Liver (tissue), 9 donors: Measurements from ENCODE around the gene AHDC1. TPM values are rescaled to one million over a fixed set of nuclear protein-coding genes. Genes with fewer than 3 reads are reported as not detected.

ENCODE experiments used
- DNase-seq: peaks from one replicate; pipeline ENCODE4 v3.0.0-alpha.2; 2017; ENCODE audit warnings: low spot score
- H3K27ac ChIP-seq, 2 donors: one replicate each; pipeline ENCODE4 v1.7.0; 2013; ENCODE audit warnings: inconsistent platforms in 2 of 2, low read length in 2 of 2, control low read depth in 1 of 2, low read depth in 1 of 2, mild to moderate bottlenecking in 1 of 2
- H3K27me3 ChIP-seq, 4 donors: one replicate each; pipeline versions ENCODE4 v1.6.1 to v1.7.0; 2013; ENCODE audit warnings: low read length in 3 of 4, inconsistent platforms in 1 of 4, mild to moderate bottlenecking in 1 of 4, moderate library complexity in 1 of 4; ENCODE audit not compliant: control insufficient read depth in 4 of 4, insufficient read depth in 4 of 4
- H3K36me3 ChIP-seq, 4 donors: one replicate each; pipeline versions ENCODE4 v1.6.1 to v1.7.0; 2013; ENCODE audit warnings: low read length in 3 of 4, mild to moderate bottlenecking in 3 of 4, low read depth in 1 of 4, moderate library complexity in 1 of 4; ENCODE audit not compliant: control insufficient read depth in 4 of 4, insufficient read depth in 3 of 4
- H3K4me1 ChIP-seq, 4 donors: one replicate each; pipeline versions ENCODE4 v1.6.1 to v1.7.0; 2013; ENCODE audit warnings: low read length in 3 of 4, mild to moderate bottlenecking in 3 of 4, moderate library complexity in 1 of 4; ENCODE audit not compliant: control insufficient read depth in 4 of 4, insufficient read depth in 4 of 4
- H3K4me3 ChIP-seq, 3 donors: one replicate each; pipeline versions ENCODE4 v1.6.1 to v1.7.0; 2013; ENCODE audit warnings: low read length in 3 of 3, control low read depth in 1 of 3, low read depth in 1 of 3, mild to moderate bottlenecking in 1 of 3
- H3K9ac ChIP-seq, 2 donors: one replicate each; pipeline ENCODE4 v1.7.0; 2013; ENCODE audit warnings: low read length in 2 of 2, mild to moderate bottlenecking in 2 of 2, moderate library complexity in 2 of 2, control low read depth in 1 of 2, low read depth in 1 of 2
- H3K9me3 ChIP-seq, 4 donors: one replicate each; pipeline versions ENCODE4 v1.6.1 to v1.7.0; 2013; ENCODE audit warnings: low read length in 3 of 4; ENCODE audit not compliant: control insufficient read depth in 4 of 4
- CTCF ChIP-seq: fragments of 150-350 bp; IDR thresholded peaks from 2 replicates; pipeline ENCODE4 v1.5.1; 2017; ENCODE audit warnings: improper control_type of control experiment, low read depth, low read length; ENCODE audit not compliant: missing input control
- EGR1 ChIP-seq, 2 donors: IDR thresholded peaks; 2 replicates each; pipeline ENCODE4 v1.6.1; 2016 to 2018; ENCODE audit warnings: antibody characterized with exemption in 2 of 2, low read depth in 2 of 2
- FOXA2 ChIP-seq: IDR thresholded peaks from 2 replicates; pipeline ENCODE4 v1.6.1; 2016; ENCODE audit warnings: antibody characterized with exemption
- HNF4A ChIP-seq, 2 donors: conservative IDR thresholded peaks; 2 replicates each; pipeline ENCODE4 v1.6.1; 2016; ENCODE audit warnings: antibody characterized with exemption in 2 of 2, mild to moderate bottlenecking in 2 of 2
- HNF4G ChIP-seq: IDR thresholded peaks from 2 replicates; pipeline ENCODE4 v1.6.1; 2016; ENCODE audit warnings: antibody characterized with exemption
- JUND ChIP-seq, 2 donors: IDR thresholded peaks; 2 replicates each; pipeline ENCODE4 v1.6.1; 2016; ENCODE audit warnings: antibody characterized with exemption in 2 of 2
- MAX ChIP-seq: IDR thresholded peaks from 2 replicates; pipeline ENCODE4 v1.6.1; 2016; ENCODE audit warnings: antibody characterized with exemption
- RAD21 ChIP-seq, 2 donors: IDR thresholded peaks; 2 replicates each; pipeline ENCODE4 v1.6.1; 2016; ENCODE audit warnings: antibody characterized with exemption in 2 of 2, mild to moderate bottlenecking in 2 of 2
- RXRA ChIP-seq, 2 donors: IDR thresholded peaks; 2 replicates each; pipeline ENCODE4 v1.6.1; 2017 to 2018; ENCODE audit warnings: antibody characterized with exemption in 2 of 2, mild to moderate bottlenecking in 1 of 2
- SP1 ChIP-seq: IDR thresholded peaks from 2 replicates; pipeline ENCODE4 v1.6.1; 2018; ENCODE audit warnings: antibody characterized with exemption, mild to moderate bottlenecking
- ZBTB33 ChIP-seq: IDR thresholded peaks from 2 replicates; pipeline ENCODE4 v1.6.1; 2016; ENCODE audit warnings: antibody characterized with exemption
- WGBS: extraction: QIAGEN DNeasy Blood & Tissue Kit; methylation state at CpG from one replicate; pipeline ENCODE4 v1.1.7; 2013; 5-methylcytosine and 5-hydroxymethylcytosine counted together
- polyA plus RNA-seq, 2 donors: library from polyadenylated mRNA; stranded (reverse) in 1 of 2; unstranded in 1 of 2; fragments of 200-250 nt in 1 of 2; fragments of >200 nt in 1 of 2; fragmentation: Nextera tagmentation in 1 of 2; extraction: Ambion mirVana in 1 of 2; gene quantifications; one replicate each; pipeline versions ENCODE4 v1.2.1 to v1.2.3, GENCODE V29; 2013 to 2015
- total RNA-seq, 2 donors: library from RNA; depleted of rRNA; stranded (reverse); fragments of >200 nt; gene quantifications; one replicate each; pipeline ENCODE4 v1.2.3, GENCODE V29; 2014
- TF ChIP-seq, protein P1 (sequence below): IDR thresholded peaks from 2 replicates; pipeline ENCODE4 v1.6.1; 2016; ENCODE audit warnings: antibody characterized with exemption, mild to moderate bottlenecking
- donor health status: healthy.
- donor health status: healthy.
- donor health status: healthy.
- donor health status: healthy.
- donor health status: healthy.

Gene AHDC1
- total and polyA plus RNA-seq, 4 donors, result 2.4 to 6.5 (median 5.5) TPM

GRCh38 chr1:27616441-27616840 is 12.5 kb upstream of the AHDC1 start:
- Histone ChIP-seq H3K4me3 (no peak overlapping the region), H3K27me3 (peaks cover 0 to 3% (median 0%) of the 10 kb centered on the region in 4 donors), H3K9ac (no peak overlapping the region), H3K4me1 (no peaks in the 10 kb centered on the region), H3K36me3 (no peaks in the 10 kb centered on the region), H3K9me3 (no peaks in the 10 kb centered on the region), H3K27ac (no peak overlapping the region)
- WGBS, result 97% methylated on average over 2 of the region's 2 CpGs
- DNase-seq, result no peak
- no peak for TF ChIP-seq ZBTB33
- no peak for TF ChIP-seq CTCF
- no peak for TF ChIP-seq MAX
- no peak for TF ChIP-seq HNF4A (conservative IDR thresholded peaks at IDR 0.05)

DNA sequence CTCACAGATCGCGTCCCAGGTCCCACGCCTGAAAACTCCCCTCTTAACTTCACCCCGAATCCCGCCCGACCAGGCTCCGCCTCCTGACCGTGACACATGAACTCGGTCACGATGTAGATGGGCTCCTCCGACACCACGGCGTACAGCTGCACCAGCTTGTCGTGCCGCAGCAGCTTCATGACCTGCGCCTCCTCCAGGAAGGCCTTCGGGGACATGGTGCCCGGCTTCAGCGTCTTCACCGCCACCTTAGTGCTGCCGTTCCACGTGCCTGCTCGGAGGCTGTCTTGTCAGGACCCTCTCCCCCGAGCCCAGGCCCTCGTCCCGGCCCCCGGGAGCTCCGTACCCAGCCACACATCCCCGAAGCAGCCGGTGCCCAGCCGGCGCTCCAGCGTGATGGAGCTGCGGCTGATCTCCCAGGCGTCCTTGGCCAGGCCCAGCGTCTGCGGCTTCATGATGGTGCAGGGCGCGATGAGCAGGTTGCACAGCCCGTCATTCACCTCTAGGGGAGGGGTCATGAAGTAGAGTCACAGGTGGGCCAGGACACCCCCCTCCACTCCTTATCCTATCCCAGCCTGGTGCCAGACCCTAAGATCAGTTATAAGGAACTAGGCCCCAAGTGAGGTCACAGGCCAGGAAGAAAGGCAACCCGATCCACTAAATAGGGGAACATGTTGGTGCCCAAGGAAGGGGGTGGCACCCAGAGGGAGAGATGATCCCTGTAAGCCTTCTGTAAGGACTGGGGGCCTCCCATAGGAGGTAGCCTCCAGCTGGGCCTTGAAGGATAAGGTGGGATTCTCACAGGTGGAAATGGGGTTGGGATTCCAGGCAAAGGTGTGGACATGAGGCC is 11.6 kb upstream of the AHDC1 start:
- Histone ChIP-seq H3K9me3 (no peaks in the 10 kb centered on the region), H3K4me1 (no peaks in the 10 kb centered on the region), H3K27me3 (peaks cover 0 to 3% (median 0%) of the 10 kb centered on the region in 4 donors), H3K9ac (no peak overlapping the region), H3K27ac (no peak overlapping the region), H3K36me3 (no peaks in the 10 kb centered on the region), H3K4me3 (no peak overlapping the region)
- no peak for DNase-seq
- 81% methylated on average over 41 of the region's 41 CpGs for WGBS
- TF ChIP-seq ZBTB33, result no peak

- H3K4me1 ChIP-seq, result no peaks in the 10 kb centered on the region
- 30% methylated on average over 26 of the region's 26 CpGs for WGBS
- no peak for TF ChIP-seq RXRA (IDR thresholded peaks at IDR 0.05)
- no peak for TF ChIP-seq EGR1 (IDR thresholded peaks at IDR 0.05; ENCODE audit: low read depth in 2 of 2)
- TF ChIP-seq ZBTB33, result no peak
- TF ChIP-seq SP1, result no peak
- no peak for TF ChIP-seq HNF4G
- TF ChIP-seq HNF4A (conservative IDR thresholded peaks at IDR 0.05), result no peak
- no peak for TF ChIP-seq JUND (IDR thresholded peaks at IDR 0.05)
- no peak for TF ChIP-seq MAX
- TF ChIP-seq, protein P1, sequence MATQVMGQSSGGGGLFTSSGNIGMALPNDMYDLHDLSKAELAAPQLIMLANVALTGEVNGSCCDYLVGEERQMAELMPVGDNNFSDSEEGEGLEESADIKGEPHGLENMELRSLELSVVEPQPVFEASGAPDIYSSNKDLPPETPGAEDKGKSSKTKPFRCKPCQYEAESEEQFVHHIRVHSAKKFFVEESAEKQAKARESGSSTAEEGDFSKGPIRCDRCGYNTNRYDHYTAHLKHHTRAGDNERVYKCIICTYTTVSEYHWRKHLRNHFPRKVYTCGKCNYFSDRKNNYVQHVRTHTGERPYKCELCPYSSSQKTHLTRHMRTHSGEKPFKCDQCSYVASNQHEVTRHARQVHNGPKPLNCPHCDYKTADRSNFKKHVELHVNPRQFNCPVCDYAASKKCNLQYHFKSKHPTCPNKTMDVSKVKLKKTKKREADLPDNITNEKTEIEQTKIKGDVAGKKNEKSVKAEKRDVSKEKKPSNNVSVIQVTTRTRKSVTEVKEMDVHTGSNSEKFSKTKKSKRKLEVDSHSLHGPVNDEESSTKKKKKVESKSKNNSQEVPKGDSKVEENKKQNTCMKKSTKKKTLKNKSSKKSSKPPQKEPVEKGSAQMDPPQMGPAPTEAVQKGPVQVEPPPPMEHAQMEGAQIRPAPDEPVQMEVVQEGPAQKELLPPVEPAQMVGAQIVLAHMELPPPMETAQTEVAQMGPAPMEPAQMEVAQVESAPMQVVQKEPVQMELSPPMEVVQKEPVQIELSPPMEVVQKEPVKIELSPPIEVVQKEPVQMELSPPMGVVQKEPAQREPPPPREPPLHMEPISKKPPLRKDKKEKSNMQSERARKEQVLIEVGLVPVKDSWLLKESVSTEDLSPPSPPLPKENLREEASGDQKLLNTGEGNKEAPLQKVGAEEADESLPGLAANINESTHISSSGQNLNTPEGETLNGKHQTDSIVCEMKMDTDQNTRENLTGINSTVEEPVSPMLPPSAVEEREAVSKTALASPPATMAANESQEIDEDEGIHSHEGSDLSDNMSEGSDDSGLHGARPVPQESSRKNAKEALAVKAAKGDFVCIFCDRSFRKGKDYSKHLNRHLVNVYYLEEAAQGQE, result no peak
- TF ChIP-seq RAD21 (IDR thresholded peaks at IDR 0.05), result no peak
- TF ChIP-seq FOXA2, result no peak
Observed at GRCh38 chr1:27614625-27615344, 10.8 kb upstream of the AHDC1 start.

More at GRCh38 chr1:27614625-27615344, 10.8 kb upstream of the AHDC1 start:
- no peak overlapping the region for H3K4me3 ChIP-seq
- DNase-seq, result no peak
- no peaks in the 10 kb centered on the region for H3K9me3 ChIP-seq
- H3K36me3 ChIP-seq, result no peaks in the 10 kb centered on the region
- no peak overlapping the region for H3K9ac ChIP-seq
- no peak overlapping the region for H3K27ac ChIP-seq
- H3K27me3 ChIP-seq, result peaks cover 0 to 3% (median 0%) of the 10 kb centered on the region in 4 donors
